Uterus (tissue), 4 donors: ENCODE results near the gene RUSF1. TPM values are rescaled to one million over a fixed set of nuclear protein-coding genes. Genes with fewer than 3 reads are reported as not detected.

Source experiments
- DNase-seq, 2 donors: peaks; one replicate each; pipeline ENCODE4 v3.0.0-alpha.2; 2019 to 2020
- H3K27ac ChIP-seq, 2 donors: fragments of 200-600 bp; sonication (generic); 1 replicate in 1 of 2; 2 replicates in 1 of 2; pipeline ENCODE4 v1.5.1; 2016 to 2018
- H3K27me3 ChIP-seq, 2 donors: fragments of 200-600 bp; sonication (generic); one replicate each; pipeline ENCODE4 v1.5.1; 2018 to 2019; ENCODE audit warnings: control low read depth in 1 of 2
- H3K36me3 ChIP-seq, 2 donors: fragments of 200-600 bp; sonication (generic); one replicate each; pipeline ENCODE4 v1.5.1; 2019; ENCODE audit warnings: control low read depth in 1 of 2
- H3K4me1 ChIP-seq, 2 donors: fragments of 200-600 bp; sonication (generic); one replicate each; pipeline ENCODE4 v1.5.1; 2018 to 2019; ENCODE audit warnings: control low read depth in 1 of 2
- H3K4me3 ChIP-seq, 2 donors: fragments of 200-600 bp; sonication (generic); 1 replicate in 1 of 2; 2 replicates in 1 of 2; pipeline ENCODE4 v1.5.1; 2018 to 2019; ENCODE audit warnings: mild to moderate bottlenecking in 1 of 2
- H3K9me3 ChIP-seq, 2 donors: fragments of 200-600 bp; sonication (generic); one replicate each; pipeline ENCODE4 v1.5.1; 2019; ENCODE audit warnings: control low read depth in 1 of 2
- POLR2A ChIP-seq, 2 donors: fragments of 450-650 bp; IDR thresholded peaks; one replicate each; pipeline ENCODE4 v1.6.1; 2016; ENCODE audit warnings: antibody characterized with exemption in 2 of 2, mild to moderate bottlenecking in 1 of 2, moderate library complexity in 1 of 2
- intact Hi-C: fragments of 100-400 bp; cut with DNase I; formaldehyde crosslinking; loops from one replicate; pipeline ENCODE4 v1.15.1; 2023; ENCODE audit warnings: low total_unique reads
- total RNA-seq, 4 donors: library from RNA; depleted of rRNA in 3 of 4; stranded (reverse); fragments of >200 nt in 3 of 4; gene quantifications; one replicate each; pipeline versions ENCODE4 v1.1.0 to v1.2.4, GENCODE V29; 2014 to 2023
- TF ChIP-seq, protein P1 (sequence below), 4 experiments: fragments of 200-600 bp in 2 of 4; fragments of 450-650 bp in 2 of 4; sonication (generic) in 2 of 4; IDR thresholded peaks; one replicate each; pipeline ENCODE4 v1.5.1; 2016 to 2019; ENCODE audit warnings: antibody characterized with exemption in 4 of 4, mild to moderate bottlenecking in 2 of 4, moderate library complexity in 1 of 4
- donor health status: DM: yes; HTN: yes; CAD: no.

RUSF1 gene
- total RNA-seq, 4 donors from 2014 or later, result 19.2 to 93.5 (median 82.9) TPM

DNA sequence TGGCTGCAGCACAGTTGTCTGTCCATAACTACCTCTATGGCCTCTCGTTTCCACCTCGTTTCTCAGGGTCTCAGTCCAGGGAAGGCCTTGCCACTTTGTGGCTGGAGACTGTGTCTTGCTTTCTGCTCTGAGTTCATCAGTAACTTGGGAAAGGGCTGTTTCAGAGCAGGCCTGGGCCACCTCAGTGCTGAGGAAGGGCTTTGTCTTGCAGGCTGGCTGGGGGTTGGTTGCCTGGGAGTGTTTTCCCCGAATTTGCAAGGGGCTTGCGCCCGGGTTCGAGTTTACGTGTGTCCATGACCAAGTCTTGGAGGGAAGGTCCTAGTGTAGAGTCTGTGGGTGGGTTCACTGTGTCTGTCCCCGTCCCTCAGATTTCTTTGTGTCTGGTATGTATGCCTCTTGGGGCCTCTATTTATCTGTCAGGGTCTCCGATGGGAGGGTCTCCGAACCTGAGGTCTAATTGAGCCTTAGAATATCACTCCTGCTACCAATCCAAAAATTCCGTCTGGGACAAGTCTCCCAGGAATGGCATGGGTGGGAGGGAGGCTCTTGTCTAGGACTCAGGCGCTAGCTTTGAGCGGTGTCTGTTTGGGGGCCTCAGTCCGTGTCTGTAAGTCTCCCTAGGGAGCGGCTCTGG, 36.8 kb downstream of the RUSF1 start:
- intact Hi-C loops, result no loop called here
- DNase-seq, result no peak
- H3K27ac ChIP-seq, result peak overlapping the region; percentile 99 to 100
- peak overlapping the region; percentile 83 to 93 for H3K4me3 ChIP-seq
- H3K27me3 ChIP-seq, result no peaks in the 10 kb centered on the region
- H3K4me1 ChIP-seq, result peaks cover 7 to 18% of the 10 kb centered on the region in 2 donors
- no peaks in the 10 kb centered on the region for H3K9me3 ChIP-seq
- no peak for TF ChIP-seq POLR2A (IDR thresholded peaks at IDR 0.05)
- TF ChIP-seq, protein P1, sequence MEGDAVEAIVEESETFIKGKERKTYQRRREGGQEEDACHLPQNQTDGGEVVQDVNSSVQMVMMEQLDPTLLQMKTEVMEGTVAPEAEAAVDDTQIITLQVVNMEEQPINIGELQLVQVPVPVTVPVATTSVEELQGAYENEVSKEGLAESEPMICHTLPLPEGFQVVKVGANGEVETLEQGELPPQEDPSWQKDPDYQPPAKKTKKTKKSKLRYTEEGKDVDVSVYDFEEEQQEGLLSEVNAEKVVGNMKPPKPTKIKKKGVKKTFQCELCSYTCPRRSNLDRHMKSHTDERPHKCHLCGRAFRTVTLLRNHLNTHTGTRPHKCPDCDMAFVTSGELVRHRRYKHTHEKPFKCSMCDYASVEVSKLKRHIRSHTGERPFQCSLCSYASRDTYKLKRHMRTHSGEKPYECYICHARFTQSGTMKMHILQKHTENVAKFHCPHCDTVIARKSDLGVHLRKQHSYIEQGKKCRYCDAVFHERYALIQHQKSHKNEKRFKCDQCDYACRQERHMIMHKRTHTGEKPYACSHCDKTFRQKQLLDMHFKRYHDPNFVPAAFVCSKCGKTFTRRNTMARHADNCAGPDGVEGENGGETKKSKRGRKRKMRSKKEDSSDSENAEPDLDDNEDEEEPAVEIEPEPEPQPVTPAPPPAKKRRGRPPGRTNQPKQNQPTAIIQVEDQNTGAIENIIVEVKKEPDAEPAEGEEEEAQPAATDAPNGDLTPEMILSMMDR (IDR thresholded peaks at IDR 0.05), result no peak
- no peaks in the 10 kb centered on the region for H3K36me3 ChIP-seq

DNA sequence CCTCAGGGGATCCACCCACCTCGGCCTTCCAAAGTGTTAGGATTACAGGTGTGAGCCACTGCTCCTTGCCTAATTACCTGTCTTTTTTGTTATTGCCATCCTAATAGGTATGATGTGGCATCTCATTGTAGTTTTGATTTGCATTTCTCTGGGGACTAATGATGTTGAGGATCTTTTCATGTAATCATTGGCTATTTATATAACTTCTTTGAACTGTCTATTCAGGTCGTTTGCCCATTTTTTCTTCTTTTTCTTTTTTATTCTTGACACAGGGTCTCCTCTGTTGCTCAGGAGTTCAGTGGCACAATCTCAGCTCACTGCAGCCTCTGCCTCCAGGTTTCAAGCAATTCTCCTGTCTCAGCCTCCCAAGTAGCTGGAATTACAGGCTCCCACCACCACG, 37.6 kb downstream of the RUSF1 start:
- Histone ChIP-seq H3K27ac (peak overlapping the region; percentile 99 to 100), H3K4me1 (peaks cover 7 to 18% of the 10 kb centered on the region in 2 donors), H3K36me3 (no peaks in the 10 kb centered on the region), H3K4me3 (no peak overlapping the region), H3K27me3 (no peaks in the 10 kb centered on the region), H3K9me3 (no peaks in the 10 kb centered on the region)
- intact Hi-C loops, result no loop called here
- no peak for TF ChIP-seq POLR2A (IDR thresholded peaks at IDR 0.05)
- TF ChIP-seq, protein P1 (IDR thresholded peaks at IDR 0.05), result no peak
- no peak for DNase-seq

DNA sequence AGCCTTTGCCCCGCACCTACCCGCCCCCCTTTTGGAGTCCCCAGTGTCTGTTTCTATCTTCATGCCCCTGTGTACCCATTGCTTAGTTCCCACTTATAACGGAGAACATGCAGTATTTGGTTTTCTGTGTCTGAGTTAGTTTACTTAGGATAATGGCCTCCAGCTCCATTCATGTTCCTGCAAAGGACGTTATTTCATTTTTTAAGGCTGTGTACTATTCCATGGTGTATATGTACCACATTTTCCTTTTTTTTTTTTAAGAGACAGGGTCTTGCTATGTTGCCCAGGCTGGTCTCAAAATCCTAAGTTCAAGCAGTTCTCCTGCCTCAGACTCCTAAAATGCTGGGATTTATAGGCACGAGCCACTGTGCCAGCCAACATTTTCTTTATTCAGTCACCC, 40.3 kb downstream of the RUSF1 start:
- Histone ChIP-seq H3K27ac (no peak overlapping the region), H3K27me3 (no peaks in the 10 kb centered on the region), H3K9me3 (no peaks in the 10 kb centered on the region), H3K4me3 (no peak overlapping the region), H3K36me3 (no peaks in the 10 kb centered on the region), H3K4me1 (peaks cover 6 to 7% of the 10 kb centered on the region in 2 donors)
- DNase-seq, result no peak
- intact Hi-C loops, result no loop called here
- TF ChIP-seq, protein P1 (IDR thresholded peaks at IDR 0.05), result no peak
- TF ChIP-seq POLR2A (IDR thresholded peaks at IDR 0.05), result no peak

DNA sequence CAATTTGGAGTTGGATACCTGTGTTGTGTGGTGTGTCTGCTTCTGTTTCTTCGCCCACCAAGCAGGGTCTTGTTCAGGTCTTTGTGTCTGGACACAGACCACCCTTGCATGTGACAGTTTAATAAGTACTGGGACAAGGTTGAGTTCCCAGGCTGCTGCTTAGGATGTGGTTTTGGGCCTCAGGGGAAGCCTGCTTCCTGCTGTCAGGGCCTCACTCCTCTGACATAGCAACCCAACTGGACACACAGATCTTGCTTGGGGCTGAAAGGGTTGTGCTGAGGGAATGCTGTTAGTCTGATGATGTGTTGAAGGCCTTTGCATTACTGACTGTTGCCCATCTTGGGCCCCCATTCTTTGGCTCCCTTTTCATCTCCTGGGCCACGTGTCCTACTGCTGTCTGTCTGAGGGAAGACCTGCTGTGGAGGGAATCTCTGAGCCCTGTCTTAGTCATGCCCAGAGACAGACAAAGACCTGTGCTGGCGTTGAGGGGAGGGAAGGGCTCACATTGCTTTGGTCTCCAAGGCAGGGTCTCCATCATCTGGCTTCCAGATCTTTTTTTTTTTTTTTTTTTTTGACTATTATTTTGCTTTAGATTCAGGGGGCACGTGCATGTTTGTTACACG, 40.9 kb downstream of the RUSF1 start:
- H3K4me1 ChIP-seq, result peaks cover 6 to 7% of the 10 kb centered on the region in 2 donors
- no peak overlapping the region for H3K27ac ChIP-seq
- H3K4me3 ChIP-seq, result no peak overlapping the region
- no peaks in the 10 kb centered on the region for H3K36me3 ChIP-seq
- TF ChIP-seq, protein P1 (IDR thresholded peaks at IDR 0.05), result no peak
- TF ChIP-seq POLR2A (IDR thresholded peaks at IDR 0.05), result no peak
- DNase-seq, result no peak
- H3K9me3 ChIP-seq, result no peaks in the 10 kb centered on the region
- H3K27me3 ChIP-seq, result no peaks in the 10 kb centered on the region
- intact Hi-C loops, result no loop called here

DNA sequence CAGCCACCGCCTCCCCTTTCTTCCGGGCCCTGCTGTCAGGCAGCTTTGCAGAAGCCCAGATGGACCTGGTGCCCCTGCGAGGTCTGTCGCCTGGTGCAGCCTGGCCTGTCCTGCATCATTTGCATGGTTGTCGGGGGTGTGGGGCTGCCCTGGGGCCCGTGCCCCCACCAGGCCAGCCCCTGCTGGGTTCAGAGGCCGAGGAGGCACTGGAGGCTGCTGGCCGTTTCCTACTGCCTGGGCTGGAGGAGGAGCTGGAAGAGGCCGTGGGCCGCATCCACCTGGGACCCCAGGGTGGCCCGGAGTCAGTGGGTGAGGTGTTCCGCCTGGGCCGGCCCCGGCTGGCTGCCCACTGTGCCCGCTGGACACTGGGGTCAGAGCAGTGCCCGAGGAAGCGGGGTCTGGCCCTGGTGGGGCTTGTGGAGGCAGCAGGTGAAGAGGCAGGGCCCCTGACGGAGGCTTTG, 41.8 kb downstream of the RUSF1 start:
- TF ChIP-seq POLR2A (IDR thresholded peaks at IDR 0.05), result no peak
- TF ChIP-seq, protein P1 (IDR thresholded peaks at IDR 0.05), result no peak
- H3K27me3 ChIP-seq, result no peaks in the 10 kb centered on the region
- H3K36me3 ChIP-seq, result no peaks in the 10 kb centered on the region
- no peak overlapping the region for H3K4me3 ChIP-seq
- H3K4me1 ChIP-seq, result peaks cover 6 to 7% of the 10 kb centered on the region in 2 donors
- intact Hi-C loops, result no loop called here
- no peak overlapping the region for H3K27ac ChIP-seq
- DNase-seq, result no peak
- H3K9me3 ChIP-seq, result no peaks in the 10 kb centered on the region
